Calu3 (cell line): ENCODE data around the gene TPBGL. TPM values are rescaled to one million over a fixed set of nuclear protein-coding genes. Genes with fewer than 3 reads are reported as not detected.

Source experiments
- BruUV-seq: library from RNA; stranded (reverse); fragments of 400-500 nt; replicated peaks from 2 replicates; lab custom pipeline; 2021; lab: Mats Ljungman, UMichigan
- CTCF ChIA-PET: fragments of 300-600 bp; sonication (Branson Sonifier 250); formaldehyde crosslinking; loops from one replicate; lab custom pipeline; 2022; ENCODE audit warnings: antibody characterized with exemption; lab: Charles Lee
- DNase-seq: peaks from one replicate; pipeline ENCODE4 v3.0.0; 2022
- H3K27ac Mint-ChIP-seq: one replicate; pipeline ENCODE4 v1.8.0; 2022; ENCODE audit warnings: mixed read lengths; ENCODE audit not compliant: unreplicated experiment
- H3K27me3 Mint-ChIP-seq: one replicate; pipeline ENCODE4 v1.8.0; 2022; ENCODE audit warnings: mixed read lengths; ENCODE audit not compliant: unreplicated experiment
- H3K36me3 Mint-ChIP-seq: one replicate; pipeline ENCODE4 v1.8.0; 2022; ENCODE audit warnings: mild to moderate bottlenecking, moderate library complexity, mixed read lengths; ENCODE audit not compliant: insufficient read depth, unreplicated experiment
- H3K4me1 Mint-ChIP-seq: one replicate; pipeline ENCODE4 v1.8.0; 2022; ENCODE audit warnings: mild to moderate bottlenecking, low read depth, mixed read lengths; ENCODE audit not compliant: unreplicated experiment
- H3K4me3 Mint-ChIP-seq: one replicate; pipeline ENCODE4 v1.8.0; 2022; ENCODE audit warnings: mild to moderate bottlenecking, low read depth, moderate library complexity, mixed read lengths; ENCODE audit not compliant: unreplicated experiment
- H3K9me3 Mint-ChIP-seq: one replicate; pipeline ENCODE4 v1.8.0; 2022; ENCODE audit warnings: low read depth, mixed read lengths; ENCODE audit not compliant: unreplicated experiment
- intact Hi-C: fragments of 100-400 bp; cut with micrococcal nuclease; formaldehyde crosslinking; loops from one replicate; pipeline ENCODE4 v1.10.0; 2022; ENCODE audit not compliant: unreplicated experiment
- total RNA-seq: library from RNA; stranded (reverse); gene quantifications from 2 replicates; pipeline ENCODE4 v1.2.3, GENCODE V29; 2022
- TF ChIP-seq, protein P1 (sequence below): fragments of 200-600 bp; IDR thresholded peaks from one replicate; pipeline ENCODE4 v1.8.0; 2022; ENCODE audit warnings: antibody characterized with exemption; ENCODE audit not compliant: unreplicated experiment

Gene TPBGL
- total RNA-seq, 1 experiment from 2014 or later, result not detected

DNA sequence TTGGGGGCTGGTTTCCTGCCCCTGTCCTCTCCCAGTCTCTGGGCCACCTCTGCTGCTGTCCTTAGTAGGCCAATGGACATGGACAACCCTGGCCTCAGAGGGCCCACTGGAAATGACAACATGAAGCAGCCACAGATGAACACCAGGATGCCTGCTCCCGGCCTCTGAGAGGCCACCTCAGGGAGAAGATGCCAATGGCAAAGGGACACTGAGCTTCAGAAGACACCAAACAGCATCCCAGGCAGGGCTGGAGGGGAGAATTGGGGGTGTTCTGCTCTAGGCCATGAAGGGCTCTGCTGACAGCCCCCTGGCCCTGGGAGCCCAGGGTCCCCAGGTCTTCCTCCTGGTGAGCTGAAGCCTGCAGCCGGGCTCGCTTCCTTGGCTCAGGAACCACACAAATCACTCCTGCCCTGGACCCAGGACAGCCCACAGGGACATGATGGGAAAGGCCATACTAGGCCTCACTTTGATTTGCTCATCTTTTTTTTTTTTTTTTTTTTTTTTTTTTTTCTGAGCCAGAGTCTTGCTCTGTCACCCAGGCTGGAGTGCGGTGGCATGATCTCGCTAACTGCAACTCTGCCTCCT, 45.3 kb downstream of the TPBGL start:
- H3K4me3 Mint-ChIP-seq, result no peak overlapping the region
- intact Hi-C loops, result no loop called here
- H3K27ac Mint-ChIP-seq, result no peak overlapping the region
- CTCF ChIA-PET, result interaction anchor here (0.6 kb wide), 1 partner anchor 82 kb away, joined by 4 read pairs; no protein-coding TSS in a partner anchor
- H3K4me1 Mint-ChIP-seq, result peaks cover 4% of the 10 kb centered on the region
- BruUV-seq, result no TSS peak
- peaks cover 3% of the 10 kb centered on the region for H3K36me3 Mint-ChIP-seq
- H3K9me3 Mint-ChIP-seq, result no peaks in the 10 kb centered on the region
- H3K27me3 Mint-ChIP-seq, result no peaks in the 10 kb centered on the region
- no peak for DNase-seq
- TF ChIP-seq, protein P1, sequence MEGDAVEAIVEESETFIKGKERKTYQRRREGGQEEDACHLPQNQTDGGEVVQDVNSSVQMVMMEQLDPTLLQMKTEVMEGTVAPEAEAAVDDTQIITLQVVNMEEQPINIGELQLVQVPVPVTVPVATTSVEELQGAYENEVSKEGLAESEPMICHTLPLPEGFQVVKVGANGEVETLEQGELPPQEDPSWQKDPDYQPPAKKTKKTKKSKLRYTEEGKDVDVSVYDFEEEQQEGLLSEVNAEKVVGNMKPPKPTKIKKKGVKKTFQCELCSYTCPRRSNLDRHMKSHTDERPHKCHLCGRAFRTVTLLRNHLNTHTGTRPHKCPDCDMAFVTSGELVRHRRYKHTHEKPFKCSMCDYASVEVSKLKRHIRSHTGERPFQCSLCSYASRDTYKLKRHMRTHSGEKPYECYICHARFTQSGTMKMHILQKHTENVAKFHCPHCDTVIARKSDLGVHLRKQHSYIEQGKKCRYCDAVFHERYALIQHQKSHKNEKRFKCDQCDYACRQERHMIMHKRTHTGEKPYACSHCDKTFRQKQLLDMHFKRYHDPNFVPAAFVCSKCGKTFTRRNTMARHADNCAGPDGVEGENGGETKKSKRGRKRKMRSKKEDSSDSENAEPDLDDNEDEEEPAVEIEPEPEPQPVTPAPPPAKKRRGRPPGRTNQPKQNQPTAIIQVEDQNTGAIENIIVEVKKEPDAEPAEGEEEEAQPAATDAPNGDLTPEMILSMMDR, result no peak

DNA sequence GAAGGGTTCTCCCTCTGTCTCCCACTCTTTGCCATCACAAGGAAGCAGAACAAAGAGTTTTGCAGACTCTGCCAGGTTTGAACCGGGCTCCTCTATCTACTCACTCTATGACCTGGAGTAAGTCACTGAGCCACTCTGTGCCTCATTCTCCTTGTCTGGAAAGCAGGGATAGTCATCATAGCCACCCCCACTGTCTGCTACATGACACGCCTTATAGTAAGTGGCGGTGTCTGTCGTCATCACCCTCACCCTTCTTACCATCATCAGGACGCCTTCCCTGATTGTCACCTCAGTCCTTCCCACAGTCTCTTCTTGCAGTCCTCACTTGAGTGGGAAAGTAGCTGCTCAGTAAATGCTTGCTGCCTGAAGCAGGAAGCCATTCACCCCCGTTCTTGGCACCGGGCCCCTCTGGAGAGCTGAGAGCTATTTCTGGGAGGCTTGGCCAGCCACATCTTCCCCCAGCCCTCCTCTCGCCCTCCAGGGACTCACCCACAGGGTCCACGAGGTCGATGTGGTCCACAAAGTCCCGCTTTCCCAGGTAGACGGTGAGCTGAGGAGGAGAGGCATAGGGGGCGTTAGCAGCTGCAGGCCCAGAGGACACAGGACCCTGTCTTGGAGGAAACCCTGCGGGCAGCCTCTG, 46.4 kb downstream of the TPBGL start:
- TF ChIP-seq, protein P1, result no peak
- CTCF ChIA-PET, result no interaction called here
- Mint-ChIP-seq H3K4me1 (no peaks in the 10 kb centered on the region), H3K4me3 (no peak overlapping the region), H3K27ac (no peak overlapping the region), H3K27me3 (no peaks in the 10 kb centered on the region), H3K36me3 (peaks cover 3% of the 10 kb centered on the region), H3K9me3 (no peaks in the 10 kb centered on the region)
- BruUV-seq, result no TSS peak
- DNase-seq, result no peak
- intact Hi-C loops, result no loop called here

- H3K9me3 Mint-ChIP-seq, result no peaks in the 10 kb centered on the region
- H3K4me3 Mint-ChIP-seq, result no peak overlapping the region
- H3K27me3 Mint-ChIP-seq, result no peaks in the 10 kb centered on the region
- TF ChIP-seq, protein P1, result no peak
- H3K36me3 Mint-ChIP-seq, result peaks cover 3% of the 10 kb centered on the region
- intact Hi-C loops, result no loop called here
- no TSS peak for BruUV-seq
- H3K4me1 Mint-ChIP-seq, result no peaks in the 10 kb centered on the region
- CTCF ChIA-PET, result no interaction called here
- no peak for DNase-seq
- H3K27ac Mint-ChIP-seq, result no peak overlapping the region
Observed at GRCh38 chr11:75287579-75287978, 47.0 kb downstream of the TPBGL start.

GRCh38 chr11:75289511-75289760, 48.9 kb downstream of the TPBGL start:
- CTCF ChIA-PET, result no interaction called here
- H3K27ac Mint-ChIP-seq, result no peak overlapping the region

More at GRCh38 chr11:75289511-75289760, 48.9 kb downstream of the TPBGL start:
- no peaks in the 10 kb centered on the region for H3K9me3 Mint-ChIP-seq
- TF ChIP-seq, protein P1, result no peak
- no peak for DNase-seq
- no TSS peak for BruUV-seq
- no peaks in the 10 kb centered on the region for H3K4me1 Mint-ChIP-seq
- H3K4me3 Mint-ChIP-seq, result no peak overlapping the region
- peaks cover 3% of the 10 kb centered on the region for H3K36me3 Mint-ChIP-seq
- no peaks in the 10 kb centered on the region for H3K27me3 Mint-ChIP-seq
- intact Hi-C loops, result no loop called here
